Lower leg skin (tissue), 4 donors: ENCODE results near the gene SYTL2. TPM values are rescaled to one million over a fixed set of nuclear protein-coding genes. Genes with fewer than 3 reads are reported as not detected.

Experiments
- DNase-seq, 2 donors: peaks; one replicate each; pipeline ENCODE4 v3.0.0-alpha.2; 2019; ENCODE audit warnings: low spot score in 2 of 2
- H3K4me3 ChIP-seq: fragments of 200-600 bp; sonication (generic); 2 replicates; pipeline ENCODE4 v1.5.1; 2017; ENCODE audit warnings: mild to moderate bottlenecking, low read depth; ENCODE audit not compliant: poor library complexity, severe bottlenecking
- POLR2A ChIP-seq, 2 donors: fragments of 450-650 bp; IDR thresholded peaks; one replicate each; pipeline ENCODE4 v1.6.1; 2016 to 2017; ENCODE audit warnings: antibody characterized with exemption in 2 of 2, mild to moderate bottlenecking in 1 of 2, moderate library complexity in 1 of 2
- WGBS, 2 donors: methylation state at CpG; one replicate each; pipeline ENCODE4 v1.1.5; 2018; 5-methylcytosine and 5-hydroxymethylcytosine counted together
- intact Hi-C: fragments of 100-400 bp; cut with DNase I; formaldehyde crosslinking; loops from one replicate; pipeline ENCODE4 v1.15.0; 2023; ENCODE audit warnings: low total_unique reads
- total RNA-seq, 4 donors: library from RNA; depleted of rRNA; stranded (reverse); fragments of >200 nt; gene quantifications; one replicate each; pipeline ENCODE4 v1.1.0, GENCODE V29; 2016
- TF ChIP-seq, protein P1 (sequence below), 3 donors: fragments of 450-650 bp; IDR thresholded peaks; one replicate each; pipeline ENCODE4 v1.5.1; 2016; ENCODE audit warnings: antibody characterized with exemption in 3 of 3, mild to moderate bottlenecking in 3 of 3, moderate library complexity in 2 of 3

The SYTL2 gene
- total RNA-seq, 4 donors from 2014 or later = 4.2 to 13.2 (median 8.9) TPM

- DNase-seq = no peak
- intact Hi-C loops = no loop called here
- H3K4me3 ChIP-seq = no peak overlapping the region
- WGBS, 2 donors = 94 to 97% methylated on average over 1 of the region's 1 CpG
- TF ChIP-seq, protein P1, sequence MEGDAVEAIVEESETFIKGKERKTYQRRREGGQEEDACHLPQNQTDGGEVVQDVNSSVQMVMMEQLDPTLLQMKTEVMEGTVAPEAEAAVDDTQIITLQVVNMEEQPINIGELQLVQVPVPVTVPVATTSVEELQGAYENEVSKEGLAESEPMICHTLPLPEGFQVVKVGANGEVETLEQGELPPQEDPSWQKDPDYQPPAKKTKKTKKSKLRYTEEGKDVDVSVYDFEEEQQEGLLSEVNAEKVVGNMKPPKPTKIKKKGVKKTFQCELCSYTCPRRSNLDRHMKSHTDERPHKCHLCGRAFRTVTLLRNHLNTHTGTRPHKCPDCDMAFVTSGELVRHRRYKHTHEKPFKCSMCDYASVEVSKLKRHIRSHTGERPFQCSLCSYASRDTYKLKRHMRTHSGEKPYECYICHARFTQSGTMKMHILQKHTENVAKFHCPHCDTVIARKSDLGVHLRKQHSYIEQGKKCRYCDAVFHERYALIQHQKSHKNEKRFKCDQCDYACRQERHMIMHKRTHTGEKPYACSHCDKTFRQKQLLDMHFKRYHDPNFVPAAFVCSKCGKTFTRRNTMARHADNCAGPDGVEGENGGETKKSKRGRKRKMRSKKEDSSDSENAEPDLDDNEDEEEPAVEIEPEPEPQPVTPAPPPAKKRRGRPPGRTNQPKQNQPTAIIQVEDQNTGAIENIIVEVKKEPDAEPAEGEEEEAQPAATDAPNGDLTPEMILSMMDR (IDR thresholded peaks at IDR 0.05) = no peak
- TF ChIP-seq POLR2A (IDR thresholded peaks at IDR 0.05) = no peak
Observed at GRCh38 chr11:85694385-85694980, 116.5 kb downstream of the SYTL2 start.

- TF ChIP-seq, protein P1 (IDR thresholded peaks at IDR 0.05) = no peak
- no peak within 1 kb of the TSS for H3K4me3 ChIP-seq
- peak; percentile 82 to 92 for DNase-seq
- 27 to 30% methylated on average over 13 of the region's 13 CpGs for WGBS, 2 donors
- intact Hi-C loops = no loop called here
Observed at GRCh38 chr11:85685820-85686459, 125.0 kb downstream of the SYTL2 start, which contains the start of gene CCDC89. CCDC89 (minus strand) TSS chr11:85686195; CDS start chr11:85686130, 65 bp downstream.

DNA sequence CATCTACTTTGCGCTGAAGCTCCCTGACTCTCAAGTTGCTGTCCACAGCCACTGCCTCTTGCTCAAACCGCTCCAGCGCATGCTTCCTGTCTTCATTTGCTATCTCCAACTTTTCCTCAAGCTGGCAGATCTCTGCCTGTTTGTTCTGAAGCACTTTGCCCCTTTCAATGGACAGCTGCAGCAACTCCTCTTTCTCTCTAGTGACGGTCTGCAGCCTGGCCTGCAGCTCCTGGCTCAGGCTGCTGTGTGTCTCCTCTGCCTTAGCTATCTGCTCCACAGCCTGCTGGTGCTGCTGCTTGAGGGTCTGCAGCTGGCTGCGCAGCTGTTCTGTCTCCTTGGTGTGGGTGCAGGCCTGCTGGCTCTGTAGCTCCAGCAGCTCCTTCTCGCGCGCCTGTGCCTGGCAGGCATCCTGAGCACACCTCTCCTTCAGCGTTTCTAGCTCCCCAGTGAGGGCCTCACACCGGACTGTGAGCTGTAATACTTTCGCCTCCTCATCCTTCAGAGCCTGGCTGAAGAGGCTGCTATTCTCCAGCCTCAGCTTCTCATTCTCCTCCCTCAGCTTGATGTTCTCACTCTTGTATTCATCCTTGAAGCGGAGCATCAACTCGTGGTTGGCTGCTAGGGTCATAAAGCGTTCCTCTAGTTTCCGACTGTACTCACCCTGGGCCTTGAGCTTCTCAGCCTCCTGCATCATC lies 125.7 kb downstream of the SYTL2 start:
- no peak for TF ChIP-seq POLR2A (IDR thresholded peaks at IDR 0.05)
- TF ChIP-seq, protein P1 (IDR thresholded peaks at IDR 0.05) = no peak
- H3K4me3 ChIP-seq = no peak overlapping the region
- intact Hi-C loops = no loop called here
- no peak for DNase-seq
- WGBS, 2 donors = 62 to 71% methylated on average over 15 of the region's 15 CpGs

GRCh38 chr11:85682330-85683305 lies 128.3 kb downstream of the SYTL2 start:
- TF ChIP-seq, protein P1 (IDR thresholded peaks at IDR 0.05) = no peak
- no peak for TF ChIP-seq POLR2A (IDR thresholded peaks at IDR 0.05)
- intact Hi-C loops = no loop called here
- 27 to 29% methylated on average over 35 to 43 of the region's 43 CpGs for WGBS, 2 donors

GRCh38 chr11:85680897-85681296 lies 130.0 kb downstream of the SYTL2 start:
- 63 to 76% methylated on average over 1 of the region's 1 CpG for WGBS, 2 donors
- no peak for TF ChIP-seq POLR2A (IDR thresholded peaks at IDR 0.05)
- TF ChIP-seq, protein P1 (IDR thresholded peaks at IDR 0.05) = no peak
- intact Hi-C loops = no loop called here
- no peak for DNase-seq
- H3K4me3 ChIP-seq = no peak overlapping the region

More at GRCh38 chr11:85682330-85683305, 128.3 kb downstream of the SYTL2 start:
- peak overlapping the region; percentile 27 for H3K4me3 ChIP-seq
- peak in 1 of 2 donors; percentile 87 for DNase-seq
